T-helper 2 cell treated with Interferon-gamma antibody and Interleukin-4, amounts not matched to agents 5 μg/mL and 100 μg/mL, for 36 hours (primary cell): ENCODE data around the gene CLEC5A.
"Not testable (repeated sequence)": the region's sequence is repeated elsewhere in the genome, so short reads cannot be mapped to it uniquely, and the experiment has no call there.

Source experiments
- DNase-seq: peaks from one replicate; pipeline ENCODE4 v3.0.0; 2021; ENCODE audit warnings: low spot score
- H3K27ac Mint-ChIP-seq: one replicate; pipeline ENCODE4 v1.8.0; 2021; ENCODE audit warnings: mild to moderate bottlenecking, mixed read lengths
- H3K27me3 Mint-ChIP-seq: one replicate; pipeline ENCODE4 v1.8.0; 2021; ENCODE audit warnings: low read depth, mixed read lengths
- H3K36me3 Mint-ChIP-seq: one replicate; pipeline ENCODE4 v1.8.0; 2021; ENCODE audit warnings: low read depth, mixed read lengths
- H3K4me1 Mint-ChIP-seq: one replicate; pipeline ENCODE4 v1.8.0; 2021; ENCODE audit warnings: low read depth, mixed read lengths
- H3K4me3 Mint-ChIP-seq: one replicate; pipeline ENCODE4 v1.8.0; 2022; ENCODE audit warnings: mild to moderate bottlenecking, moderate library complexity, mixed read lengths
- H3K9me3 Mint-ChIP-seq: one replicate; pipeline ENCODE4 v1.8.0; 2021; ENCODE audit warnings: mixed read lengths

Gene CLEC5A

GRCh38 chr7:141946796-141947195, at the start of gene CLEC5A:
CLEC5A (minus strand) TSS chr7:141946974; CDS start chr7:141946292, 682 bp downstream.
- Mint-ChIP-seq H3K9me3 (no peaks in the 10 kb centered on the region), H3K4me1 (no peaks in the 10 kb centered on the region), H3K4me3 (no peak within 1 kb of the TSS), H3K27ac (no peak within 1 kb of the TSS), H3K27me3 (no peaks in the 10 kb centered on the region), H3K36me3 (no peaks in the 10 kb centered on the region)
- DNase-seq, result no peak

- Mint-ChIP-seq H3K27me3 (no peaks in the 10 kb centered on the region), H3K9me3 (no peaks in the 10 kb centered on the region), H3K4me3 (no peak overlapping the region), H3K27ac (no peak overlapping the region), H3K36me3 (no peaks in the 10 kb centered on the region), H3K4me1 (peaks cover 2% of the 10 kb centered on the region)
- no peak for DNase-seq
Observed at GRCh38 chr7:141993354-141993753, 46.6 kb upstream of the CLEC5A start.

DNA sequence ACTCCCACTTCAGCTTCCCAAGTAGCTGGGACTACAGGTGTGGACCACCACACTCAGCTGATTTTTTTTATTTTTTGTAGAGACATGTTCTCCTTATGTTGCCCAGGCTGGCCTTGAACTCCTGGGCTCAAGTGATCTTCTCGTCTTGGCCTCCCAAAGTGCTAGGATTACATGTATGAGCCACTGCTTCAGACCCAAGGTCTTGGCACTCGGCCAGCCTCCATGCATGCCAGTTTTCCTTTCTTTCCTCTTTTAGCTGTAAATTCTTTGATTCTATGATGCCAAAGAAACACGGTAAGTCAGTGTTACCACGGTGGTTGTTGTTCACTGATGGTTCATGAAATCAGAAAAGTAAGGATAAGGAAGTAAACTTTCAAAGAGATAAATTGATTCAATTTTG, 45.9 kb upstream of the CLEC5A start:
- Mint-ChIP-seq H3K27ac (no peak overlapping the region), H3K27me3 (no peaks in the 10 kb centered on the region), H3K36me3 (no peaks in the 10 kb centered on the region), H3K4me3 (no peak overlapping the region), H3K9me3 (no peaks in the 10 kb centered on the region), H3K4me1 (peaks cover 2% of the 10 kb centered on the region)
- no peak for DNase-seq

- no peaks in the 10 kb centered on the region for H3K27me3 Mint-ChIP-seq
- no peak overlapping the region for H3K4me3 Mint-ChIP-seq
- H3K27ac Mint-ChIP-seq, result no peak overlapping the region
- no peaks in the 10 kb centered on the region for H3K9me3 Mint-ChIP-seq
- no peaks in the 10 kb centered on the region for H3K36me3 Mint-ChIP-seq
- DNase-seq, result no peak
- H3K4me1 Mint-ChIP-seq, result peaks cover 2% of the 10 kb centered on the region
Observed at GRCh38 chr7:141992156-141992555, 45.4 kb upstream of the CLEC5A start.

- Mint-ChIP-seq H3K27ac (no peak overlapping the region), H3K4me1 (peaks cover 2% of the 10 kb centered on the region), H3K4me3 (no peak overlapping the region)
Observed at GRCh38 chr7:141991140-141991539, 44.4 kb upstream of the CLEC5A start.

GRCh38 chr7:141990011-141990725, 43.4 kb upstream of the CLEC5A start:
- no peaks in the 10 kb centered on the region for H3K36me3 Mint-ChIP-seq

More at GRCh38 chr7:141991140-141991539, 44.4 kb upstream of the CLEC5A start:
- no peaks in the 10 kb centered on the region for H3K9me3 Mint-ChIP-seq
- H3K27me3 Mint-ChIP-seq, result no peaks in the 10 kb centered on the region
- no peaks in the 10 kb centered on the region for H3K36me3 Mint-ChIP-seq
- DNase-seq, result no peak

DNA sequence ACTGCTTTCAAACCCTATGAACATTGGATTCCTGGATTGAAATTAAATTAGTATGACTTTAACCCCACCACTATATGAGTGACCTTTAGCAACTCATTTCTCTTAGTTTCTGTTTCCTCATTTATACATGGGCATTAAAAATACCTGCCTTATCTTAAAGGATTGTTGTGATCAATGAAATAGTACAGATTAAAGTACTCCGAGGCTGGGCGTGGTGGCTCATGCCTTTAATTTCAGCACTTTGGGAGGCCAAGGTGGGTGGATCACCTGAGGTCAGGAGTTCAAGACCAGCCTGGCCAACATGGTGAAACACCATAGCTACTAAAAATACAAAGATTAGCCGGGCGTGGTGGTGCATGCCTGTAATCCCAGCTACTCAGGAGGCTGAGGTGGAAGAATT, 41.0 kb upstream of the CLEC5A start:
- not testable (repeated sequence) for H3K9me3 Mint-ChIP-seq, DNase-seq, H3K4me3 Mint-ChIP-seq, H3K36me3 Mint-ChIP-seq, H3K4me1 Mint-ChIP-seq, H3K27me3 Mint-ChIP-seq, H3K27ac Mint-ChIP-seq

More at GRCh38 chr7:141990011-141990725, 43.4 kb upstream of the CLEC5A start:
- no peaks in the 10 kb centered on the region for H3K27me3 Mint-ChIP-seq
- no peak overlapping the region for H3K27ac Mint-ChIP-seq
- no peak for DNase-seq
- H3K4me3 Mint-ChIP-seq, result no peak overlapping the region
- H3K9me3 Mint-ChIP-seq, result no peaks in the 10 kb centered on the region
- H3K4me1 Mint-ChIP-seq, result peaks cover 2% of the 10 kb centered on the region

DNA sequence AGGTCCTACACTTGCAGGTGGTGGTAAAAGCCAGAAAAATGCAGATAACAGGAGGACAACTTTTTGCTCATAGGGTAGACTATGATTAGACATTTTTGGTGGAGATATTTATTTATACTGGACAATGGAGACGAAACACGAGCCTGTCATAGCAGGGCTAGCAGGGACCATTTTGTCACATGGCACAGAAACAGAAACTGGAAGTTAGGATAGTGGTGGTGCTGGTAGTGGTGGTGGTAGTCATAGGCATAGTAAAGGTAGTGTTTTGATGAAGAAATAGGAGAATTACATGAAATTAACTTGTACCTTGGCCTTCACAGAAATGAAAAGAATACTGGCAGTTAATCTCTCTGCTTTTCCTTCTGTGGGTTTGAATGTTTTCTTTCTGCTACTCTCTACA, 40.1 kb upstream of the CLEC5A start:
- Mint-ChIP-seq H3K9me3 (no peaks in the 10 kb centered on the region), H3K36me3 (no peaks in the 10 kb centered on the region), H3K27ac (no peak overlapping the region), H3K4me1 (peaks cover 1% of the 10 kb centered on the region), H3K27me3 (no peaks in the 10 kb centered on the region), H3K4me3 (no peak overlapping the region)
- DNase-seq, result no peak

GRCh38 chr7:141985926-141986325, 39.2 kb upstream of the CLEC5A start:
- H3K36me3 Mint-ChIP-seq, result not testable (repeated sequence)

GRCh38 chr7:141979568-141979967, 32.8 kb upstream of the CLEC5A start:
- Mint-ChIP-seq H3K4me1 (peaks cover 11% of the 10 kb centered on the region), H3K9me3 (no peaks in the 10 kb centered on the region), H3K4me3 (no peak overlapping the region), H3K27ac (no peak overlapping the region), H3K27me3 (no peaks in the 10 kb centered on the region), H3K36me3 (no peaks in the 10 kb centered on the region)
- DNase-seq, result no peak

More at GRCh38 chr7:141985926-141986325, 39.2 kb upstream of the CLEC5A start:
- not testable (repeated sequence) for H3K27me3 Mint-ChIP-seq, H3K27ac Mint-ChIP-seq, H3K9me3 Mint-ChIP-seq, DNase-seq, H3K4me3 Mint-ChIP-seq, H3K4me1 Mint-ChIP-seq

GRCh38 chr7:141978351-141978750, 31.6 kb upstream of the CLEC5A start:
- no peaks in the 10 kb centered on the region for H3K36me3 Mint-ChIP-seq
- peaks cover 11% of the 10 kb centered on the region for H3K4me1 Mint-ChIP-seq
- H3K9me3 Mint-ChIP-seq, result no peaks in the 10 kb centered on the region
- H3K27me3 Mint-ChIP-seq, result no peaks in the 10 kb centered on the region
- DNase-seq, result no peak
- H3K27ac Mint-ChIP-seq, result no peak overlapping the region
- no peak overlapping the region for H3K4me3 Mint-ChIP-seq

DNA sequence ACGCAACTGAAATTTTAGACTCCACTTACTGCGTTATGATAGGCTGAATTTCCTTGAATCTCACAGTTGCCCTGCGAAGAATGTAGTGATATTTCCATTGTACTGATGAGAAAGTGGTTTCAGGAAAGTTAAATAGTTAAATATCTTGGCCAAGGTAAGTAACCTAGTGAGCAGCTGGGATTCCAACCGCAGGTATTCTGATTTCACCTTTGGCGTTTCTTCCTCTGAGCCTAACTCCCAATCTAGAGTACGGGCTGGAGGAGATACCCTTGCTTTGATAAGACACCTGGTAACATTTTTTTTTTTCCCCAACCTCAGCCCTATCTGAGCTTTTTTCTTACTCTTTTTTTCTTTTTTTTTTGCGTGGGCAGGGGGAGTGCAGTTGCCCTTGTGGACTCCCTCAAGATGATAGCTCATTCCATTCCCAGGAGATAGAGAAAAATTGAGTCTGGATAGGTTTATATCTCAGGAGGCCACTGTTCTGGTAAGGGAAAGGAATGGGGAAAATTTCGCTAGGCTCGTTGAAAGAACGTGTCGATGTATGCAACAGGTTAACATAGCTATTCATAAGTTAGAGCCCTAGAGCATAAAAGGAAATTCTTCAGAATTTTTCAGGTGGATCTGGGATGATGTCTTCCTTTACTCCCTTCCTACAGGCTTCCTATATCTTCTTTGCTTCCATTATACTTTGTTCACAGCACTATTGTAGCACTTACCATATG, 29.9 kb upstream of the CLEC5A start:
- Mint-ChIP-seq H3K36me3 (no peaks in the 10 kb centered on the region), H3K9me3 (no peaks in the 10 kb centered on the region), H3K27me3 (no peaks in the 10 kb centered on the region), H3K27ac (no peak overlapping the region), H3K4me3 (peak overlapping the region; percentile 81), H3K4me1 (peaks cover 11% of the 10 kb centered on the region)
- DNase-seq, result no peak

DNA sequence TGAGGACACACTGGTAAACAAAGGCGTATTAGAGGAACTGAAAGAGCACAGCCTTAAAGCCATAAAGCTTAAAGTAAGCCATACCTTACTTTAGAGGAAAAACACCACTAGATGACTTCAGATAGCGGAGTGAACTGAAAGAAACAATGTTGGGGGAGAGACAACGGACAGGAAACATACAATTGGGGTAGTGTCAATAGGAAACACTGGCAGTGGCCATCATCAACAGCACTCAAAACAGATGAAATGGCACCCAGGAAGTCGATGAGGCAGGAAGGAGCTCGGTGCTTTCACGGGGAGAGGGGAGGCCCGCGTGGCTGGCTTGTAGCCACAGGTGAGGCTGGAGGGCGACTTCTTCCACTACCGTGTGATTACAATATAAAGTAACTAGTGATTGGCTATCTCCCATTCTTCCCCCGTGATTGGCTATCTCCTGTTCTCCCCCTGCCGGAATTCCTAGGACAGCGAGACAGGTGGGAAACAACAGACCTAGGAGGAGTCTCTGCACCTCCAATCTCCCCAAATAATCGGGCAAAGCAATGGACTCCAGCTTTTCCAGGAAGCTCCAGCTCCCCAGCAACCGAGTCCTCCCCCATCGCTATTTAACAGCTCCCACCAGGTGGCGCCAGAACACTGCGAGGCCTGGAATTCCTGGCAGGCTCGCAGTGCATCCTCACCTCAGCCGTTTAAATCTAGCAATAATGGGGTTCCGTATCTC, 29.2 kb upstream of the CLEC5A start:
- no peaks in the 10 kb centered on the region for H3K36me3 Mint-ChIP-seq
- no peaks in the 10 kb centered on the region for H3K27me3 Mint-ChIP-seq
- peaks cover 11% of the 10 kb centered on the region for H3K4me1 Mint-ChIP-seq
- peak; percentile 46 for DNase-seq
- peak overlapping the region; percentile 81 for H3K4me3 Mint-ChIP-seq
- H3K27ac Mint-ChIP-seq, result no peak overlapping the region
- H3K9me3 Mint-ChIP-seq, result no peaks in the 10 kb centered on the region

- H3K4me1 Mint-ChIP-seq, result peaks cover 11% of the 10 kb centered on the region
- no peaks in the 10 kb centered on the region for H3K9me3 Mint-ChIP-seq
- no peak overlapping the region for H3K4me3 Mint-ChIP-seq
- DNase-seq, result no peak
- H3K27ac Mint-ChIP-seq, result no peak overlapping the region
- H3K27me3 Mint-ChIP-seq, result no peaks in the 10 kb centered on the region
- no peaks in the 10 kb centered on the region for H3K36me3 Mint-ChIP-seq
Observed at GRCh38 chr7:141974831-141975230, 28.1 kb upstream of the CLEC5A start.
